Fibroblast of lung (primary cell): ENCODE data around the gene DOCK3.

Experiments used
- CTCF ChIP-seq, 2 donors: IDR thresholded peaks in 1 of 2; conservative IDR thresholded peaks in 1 of 2; 1 replicate in 1 of 2; 2 replicates in 1 of 2; pipeline ENCODE4 v1.5.1; 2011 to 2012; ENCODE audit warnings: low read length in 2 of 2, control low read depth in 1 of 2, inconsistent platforms in 1 of 2, low read depth in 1 of 2, mild to moderate bottlenecking in 1 of 2
- EZH2 ChIP-seq: IDR thresholded peaks from 2 replicates; pipeline ENCODE4 v1.5.1; 2012; ENCODE audit warnings: low read length, control low read depth, mild to moderate bottlenecking; ENCODE audit errors: missing control alignments

GRCh38 chr3:50850639-50851511 is 176.1 kb downstream of the DOCK3 start:
- no peak for TF ChIP-seq CTCF (conservative IDR thresholded peaks at IDR 0.05 in 1 of 2, IDR thresholded peaks at IDR 0.05 in 1 of 2; ENCODE audit: low read depth in 1 of 2, low read length in 2 of 2)
- no peak for TF ChIP-seq EZH2
